Liver (tissue), 9 donors: Measurements from ENCODE around the gene SRY. TPM values are rescaled to one million over a fixed set of nuclear protein-coding genes. Genes with fewer than 3 reads are reported as not detected.

Experiments
- DNase-seq: peaks from one replicate; pipeline ENCODE4 v3.0.0-alpha.2; 2017; ENCODE audit warnings: low spot score
- H3K27ac ChIP-seq, 2 donors: one replicate each; pipeline ENCODE4 v1.7.0; 2013; ENCODE audit warnings: inconsistent platforms in 2 of 2, low read length in 2 of 2, control low read depth in 1 of 2, low read depth in 1 of 2, mild to moderate bottlenecking in 1 of 2
- H3K27me3 ChIP-seq, 4 donors: one replicate each; pipeline versions ENCODE4 v1.6.1 to v1.7.0; 2013; ENCODE audit warnings: low read length in 3 of 4, inconsistent platforms in 1 of 4, mild to moderate bottlenecking in 1 of 4, moderate library complexity in 1 of 4; ENCODE audit not compliant: control insufficient read depth in 4 of 4, insufficient read depth in 4 of 4
- H3K36me3 ChIP-seq, 4 donors: one replicate each; pipeline versions ENCODE4 v1.6.1 to v1.7.0; 2013; ENCODE audit warnings: low read length in 3 of 4, mild to moderate bottlenecking in 3 of 4, low read depth in 1 of 4, moderate library complexity in 1 of 4; ENCODE audit not compliant: control insufficient read depth in 4 of 4, insufficient read depth in 3 of 4
- H3K4me1 ChIP-seq, 4 donors: one replicate each; pipeline versions ENCODE4 v1.6.1 to v1.7.0; 2013; ENCODE audit warnings: low read length in 3 of 4, mild to moderate bottlenecking in 3 of 4, moderate library complexity in 1 of 4; ENCODE audit not compliant: control insufficient read depth in 4 of 4, insufficient read depth in 4 of 4
- H3K4me3 ChIP-seq, 3 donors: one replicate each; pipeline versions ENCODE4 v1.6.1 to v1.7.0; 2013; ENCODE audit warnings: low read length in 3 of 3, control low read depth in 1 of 3, low read depth in 1 of 3, mild to moderate bottlenecking in 1 of 3
- H3K9ac ChIP-seq, 2 donors: one replicate each; pipeline ENCODE4 v1.7.0; 2013; ENCODE audit warnings: low read length in 2 of 2, mild to moderate bottlenecking in 2 of 2, moderate library complexity in 2 of 2, control low read depth in 1 of 2, low read depth in 1 of 2
- H3K9me3 ChIP-seq, 4 donors: one replicate each; pipeline versions ENCODE4 v1.6.1 to v1.7.0; 2013; ENCODE audit warnings: low read length in 3 of 4; ENCODE audit not compliant: control insufficient read depth in 4 of 4
- CTCF ChIP-seq: fragments of 150-350 bp; IDR thresholded peaks from 2 replicates; pipeline ENCODE4 v1.5.1; 2017; ENCODE audit warnings: improper control_type of control experiment, low read depth, low read length; ENCODE audit not compliant: missing input control
- EGR1 ChIP-seq, 2 donors: IDR thresholded peaks; 2 replicates each; pipeline ENCODE4 v1.6.1; 2016 to 2018; ENCODE audit warnings: antibody characterized with exemption in 2 of 2, low read depth in 2 of 2
- FOXA1 ChIP-seq: IDR thresholded peaks from 2 replicates; pipeline ENCODE4 v1.6.1; 2016; ENCODE audit warnings: antibody characterized with exemption
- HNF4A ChIP-seq, 2 donors: conservative IDR thresholded peaks; 2 replicates each; pipeline ENCODE4 v1.6.1; 2016; ENCODE audit warnings: antibody characterized with exemption in 2 of 2, mild to moderate bottlenecking in 2 of 2
- JUND ChIP-seq, 2 donors: IDR thresholded peaks; 2 replicates each; pipeline ENCODE4 v1.6.1; 2016; ENCODE audit warnings: antibody characterized with exemption in 2 of 2
- RXRA ChIP-seq, 2 donors: IDR thresholded peaks; 2 replicates each; pipeline ENCODE4 v1.6.1; 2017 to 2018; ENCODE audit warnings: antibody characterized with exemption in 2 of 2, mild to moderate bottlenecking in 1 of 2
- YY1 ChIP-seq: IDR thresholded peaks from 2 replicates; pipeline ENCODE4 v1.6.1; 2016; ENCODE audit warnings: antibody characterized with exemption, mild to moderate bottlenecking
- WGBS: extraction: QIAGEN DNeasy Blood & Tissue Kit; methylation state at CpG from one replicate; pipeline ENCODE4 v1.1.7; 2013; 5-methylcytosine and 5-hydroxymethylcytosine counted together
- polyA plus RNA-seq, 2 donors: library from polyadenylated mRNA; stranded (reverse) in 1 of 2; unstranded in 1 of 2; fragments of 200-250 nt in 1 of 2; fragments of >200 nt in 1 of 2; fragmentation: Nextera tagmentation in 1 of 2; extraction: Ambion mirVana in 1 of 2; gene quantifications; one replicate each; pipeline versions ENCODE4 v1.2.1 to v1.2.3, GENCODE V29; 2013 to 2015
- total RNA-seq, 2 donors: library from RNA; depleted of rRNA; stranded (reverse); fragments of >200 nt; gene quantifications; one replicate each; pipeline ENCODE4 v1.2.3, GENCODE V29; 2014
- TF ChIP-seq, protein P1 (sequence below): IDR thresholded peaks from 2 replicates; pipeline ENCODE4 v1.6.1; 2016; ENCODE audit warnings: antibody characterized with exemption
- TF ChIP-seq, protein P2 (sequence below): IDR thresholded peaks from 2 replicates; pipeline ENCODE4 v1.6.1; 2016; ENCODE audit warnings: antibody characterized with exemption
- TF ChIP-seq, protein P3 (sequence below): IDR thresholded peaks from 2 replicates; pipeline ENCODE4 v1.6.1; 2016; ENCODE audit warnings: antibody characterized with exemption
- donor health status: healthy.
- donor health status: healthy.
- donor health status: healthy.
- donor health status: healthy.
- donor health status: healthy.

SRY gene
- total RNA-seq (1 to 10 TPM in 1 of 2 donors, not detected in 1; 2.6 TPM), polyA plus RNA-seq (not detected)

GRCh38 chrY:2787600-2787999, at the start of gene SRY:
Gene SRY (minus strand): TSS chrY:2787682. CDS start chrY:2787603, 79 bp downstream.
- no peak within 1 kb of the TSS for H3K27ac ChIP-seq
- no peaks in the 10 kb centered on the region for H3K4me1 ChIP-seq
- no peaks in the 10 kb centered on the region for H3K36me3 ChIP-seq
- peaks cover 0 to 7% (median 0%) of the 10 kb centered on the region in 4 donors for H3K27me3 ChIP-seq
- no peak for TF ChIP-seq HNF4A (conservative IDR thresholded peaks at IDR 0.05)
- TF ChIP-seq JUND (IDR thresholded peaks at IDR 0.05), result no peak
- no peak for TF ChIP-seq YY1
- TF ChIP-seq, protein P1, sequence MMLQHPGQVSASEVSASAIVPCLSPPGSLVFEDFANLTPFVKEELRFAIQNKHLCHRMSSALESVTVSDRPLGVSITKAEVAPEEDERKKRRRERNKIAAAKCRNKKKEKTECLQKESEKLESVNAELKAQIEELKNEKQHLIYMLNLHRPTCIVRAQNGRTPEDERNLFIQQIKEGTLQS, result no peak
- TF ChIP-seq EGR1 (IDR thresholded peaks at IDR 0.05; ENCODE audit: low read depth in 2 of 2), result no peak
- TF ChIP-seq, protein P2, sequence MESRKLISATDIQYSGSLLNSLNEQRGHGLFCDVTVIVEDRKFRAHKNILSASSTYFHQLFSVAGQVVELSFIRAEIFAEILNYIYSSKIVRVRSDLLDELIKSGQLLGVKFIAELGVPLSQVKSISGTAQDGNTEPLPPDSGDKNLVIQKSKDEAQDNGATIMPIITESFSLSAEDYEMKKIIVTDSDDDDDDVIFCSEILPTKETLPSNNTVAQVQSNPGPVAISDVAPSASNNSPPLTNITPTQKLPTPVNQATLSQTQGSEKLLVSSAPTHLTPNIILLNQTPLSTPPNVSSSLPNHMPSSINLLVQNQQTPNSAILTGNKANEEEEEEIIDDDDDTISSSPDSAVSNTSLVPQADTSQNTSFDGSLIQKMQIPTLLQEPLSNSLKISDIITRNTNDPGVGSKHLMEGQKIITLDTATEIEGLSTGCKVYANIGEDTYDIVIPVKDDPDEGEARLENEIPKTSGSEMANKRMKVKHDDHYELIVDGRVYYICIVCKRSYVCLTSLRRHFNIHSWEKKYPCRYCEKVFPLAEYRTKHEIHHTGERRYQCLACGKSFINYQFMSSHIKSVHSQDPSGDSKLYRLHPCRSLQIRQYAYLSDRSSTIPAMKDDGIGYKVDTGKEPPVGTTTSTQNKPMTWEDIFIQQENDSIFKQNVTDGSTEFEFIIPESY, result no peak
- no peak for TF ChIP-seq CTCF
- no peak for TF ChIP-seq FOXA1
- no peak for TF ChIP-seq RXRA (IDR thresholded peaks at IDR 0.05)
- peak within 1 kb of the TSS in 1 of 3 donors; percentile 39 for H3K4me3 ChIP-seq
- no peak for DNase-seq
- 13% methylated on average over 9 of the region's 9 CpGs for WGBS
- no peak within 1 kb of the TSS for H3K9ac ChIP-seq
- H3K9me3 ChIP-seq, result no peaks in the 10 kb centered on the region

DNA sequence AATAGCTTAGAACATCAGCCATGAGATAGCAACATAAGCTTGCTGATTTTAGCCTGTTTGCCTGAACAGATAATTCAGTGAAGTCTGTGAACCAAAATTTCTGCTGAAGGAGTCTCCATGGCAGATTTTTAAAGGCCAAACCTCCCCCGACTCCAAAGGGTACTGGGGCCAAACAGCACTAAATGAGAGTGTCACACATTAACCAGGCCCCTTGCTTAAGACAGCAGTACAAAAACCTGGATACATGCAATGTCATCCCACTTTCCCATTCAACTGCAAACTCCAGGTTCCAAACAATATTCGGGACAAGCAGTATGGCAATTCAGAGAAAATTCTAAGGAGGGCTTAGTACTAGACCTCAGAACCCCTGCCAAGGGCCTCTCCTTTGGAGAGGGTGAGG, 49.6 kb upstream of the SRY start:
- Histone ChIP-seq H3K4me3 (no peak overlapping the region), H3K27me3 (no peaks in the 10 kb centered on the region), H3K9me3 (no peaks in the 10 kb centered on the region), H3K36me3 (no peaks in the 10 kb centered on the region), H3K4me1 (peaks cover 0 to 1% (median 0%) of the 10 kb centered on the region in 4 donors), H3K27ac (no peak overlapping the region), H3K9ac (no peak overlapping the region)
- TF ChIP-seq, protein P3, sequence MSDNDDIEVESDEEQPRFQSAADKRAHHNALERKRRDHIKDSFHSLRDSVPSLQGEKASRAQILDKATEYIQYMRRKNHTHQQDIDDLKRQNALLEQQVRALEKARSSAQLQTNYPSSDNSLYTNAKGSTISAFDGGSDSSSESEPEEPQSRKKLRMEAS, result no peak
- DNase-seq, result no peak
- 32% methylated on average over 2 of the region's 2 CpGs for WGBS

- Histone ChIP-seq H3K27me3 (no peaks in the 10 kb centered on the region), H3K27ac (no peak overlapping the region), H3K4me3 (no peak overlapping the region), H3K4me1 (no peaks in the 10 kb centered on the region), H3K9me3 (no peaks in the 10 kb centered on the region), H3K9ac (no peak overlapping the region), H3K36me3 (no peaks in the 10 kb centered on the region)
- TF ChIP-seq YY1 (no peak), HNF4A (conservative IDR thresholded peaks at IDR 0.05) (peak in 1 of 2 donors; percentile 24)
- no peak for DNase-seq
Observed at GRCh38 chrY:2835230-2835629, 47.7 kb upstream of the SRY start.
